SK-N-SH (cell line): ENCODE results near the gene RGSL1. TPM values are rescaled to one million over a fixed set of nuclear protein-coding genes. Genes with fewer than 3 reads are reported as not detected.

Source experiments
- CTCF ChIA-PET: fragments of 300-600, 350-600 bp; formaldehyde crosslinking; extraction: SDS; loops from one replicate; lab custom pipeline; 2021; lab: Yijun Ruan, JAX
- POLR2A ChIA-PET: fragments of 350-600 bp; sonication (Branson Sonifier 250); formaldehyde crosslinking; extraction: SDS; loops from one replicate; lab custom pipeline; 2020; ENCODE audit warnings: antibody characterized with exemption, inconsistent platforms; lab: Yijun Ruan, JAX
- DNase-seq: peaks from one replicate; pipeline ENCODE4 v3.0.0; 2012
- H2AFZ ChIP-seq: fragments of 200-600 bp; sonication (generic); 2 replicates; pipeline ENCODE4 v1.8.1; 2016; ENCODE audit warnings: antibody characterized with exemption, mild to moderate bottlenecking, low read depth
- H3F3A ChIP-seq: fragments of 200-600 bp; sonication (generic); replicated peaks from 2 replicates; pipeline ENCODE3; 2016; ENCODE audit warnings: antibody characterized with exemption, mild to moderate bottlenecking; ENCODE audit not compliant: insufficient read depth
- H3K27ac ChIP-seq, 2 experiments: fragments of 200-500 bp in 1 of 2; fragments of 200-600 bp in 1 of 2; sonication (Bioruptor generic) in 1 of 2; sonication (generic), shearing (Covaris generic) in 1 of 2; 2 replicates each; pipeline versions ENCODE4 v1.5.1 to v1.6.1; 2014 to 2016; ENCODE audit warnings: low read depth in 2 of 2, inconsistent platforms in 1 of 2, low read length in 1 of 2, mild to moderate bottlenecking in 1 of 2, mixed read lengths in 1 of 2
- H3K27me3 ChIP-seq: fragments of 200-600 bp; sonication (generic), shearing (Covaris generic); 2 replicates; pipeline ENCODE4 v1.6.1; 2016; ENCODE audit warnings: mixed run types; ENCODE audit not compliant: insufficient read depth
- H3K36me3 ChIP-seq, 2 experiments: fragments of 200-500 bp in 1 of 2; fragments of 200-600 bp in 1 of 2; sonication (Bioruptor generic) in 1 of 2; sonication (generic) in 1 of 2; replicated peaks in 1 of 2; 2 replicates each; pipeline versions ENCODE3 to v1.5.1; 2014 to 2016; ENCODE audit warnings: low read length in 1 of 2, mild to moderate bottlenecking in 1 of 2; ENCODE audit not compliant: insufficient read depth in 2 of 2, control insufficient read depth in 1 of 2
- H3K4me1 ChIP-seq, 2 experiments: fragments of 200-500 bp in 1 of 2; fragments of 200-600 bp in 1 of 2; sonication (Bioruptor generic) in 1 of 2; sonication (generic), shearing (Covaris generic) in 1 of 2; 2 replicates each; pipeline versions ENCODE4 v1.5.1 to v1.6.1; 2014 to 2016; ENCODE audit warnings: low read depth in 1 of 2, low read length in 1 of 2, mixed run types in 1 of 2; ENCODE audit not compliant: insufficient read depth in 2 of 2, control insufficient read depth in 1 of 2
- H3K4me2 ChIP-seq: fragments of 200-600 bp; sonication (generic), shearing (Covaris generic); 2 replicates; pipeline ENCODE4 v1.6.1; 2017; ENCODE audit warnings: mixed run types
- H3K4me3 ChIP-seq, 2 experiments: fragments of 200-500 bp in 1 of 2; fragments of 200-600 bp in 1 of 2; sonication (Bioruptor generic) in 1 of 2; sonication (generic), shearing (Covaris generic) in 1 of 2; 2 replicates each; pipeline versions ENCODE4 v1.5.1 to v1.8.1; 2014 to 2016; ENCODE audit warnings: low read depth in 2 of 2, inconsistent platforms in 1 of 2, low read length in 1 of 2, mild to moderate bottlenecking in 1 of 2, mixed read lengths in 1 of 2, moderate library complexity in 1 of 2
- H3K79me2 ChIP-seq: fragments of 200-600 bp; sonication (generic); 2 replicates; pipeline ENCODE4 v1.8.1; 2017; ENCODE audit warnings: mild to moderate bottlenecking; ENCODE audit not compliant: insufficient read depth
- H3K9ac ChIP-seq: fragments of 200-600 bp; sonication (generic); 2 replicates; pipeline ENCODE4 v1.6.1; 2017; ENCODE audit warnings: mixed run types
- H3K9me2 ChIP-seq: fragments of 200-600 bp; sonication (generic); 2 replicates; pipeline ENCODE4 v1.6.1; 2017; ENCODE audit warnings: mixed run types
- H3K9me3 ChIP-seq: fragments of 200-600 bp; sonication (generic); 2 replicates; pipeline ENCODE4 v1.6.1; 2017; ENCODE audit warnings: mixed run types, mild to moderate bottlenecking, moderate library complexity
- H4K20me1 ChIP-seq: fragments of 200-600 bp; sonication (generic); 2 replicates; pipeline ENCODE4 v1.6.1; 2017; ENCODE audit warnings: mild to moderate bottlenecking, mixed run types; ENCODE audit not compliant: insufficient read depth
- CHD2 ChIP-seq: fragments of 150-350 bp; IDR thresholded peaks from 2 replicates; pipeline ENCODE4 v1.6.1; 2018; ENCODE audit warnings: low read length; ENCODE audit not compliant: partially characterized antibody
- CTCF ChIP-seq: fragments of 200-600 bp; sonication (generic); IDR thresholded peaks from 2 replicates; pipeline ENCODE4 v1.6.1; 2017; ENCODE audit warnings: antibody characterized with exemption, mild to moderate bottlenecking, moderate library complexity
- ELF1 ChIP-seq: IDR thresholded peaks from 2 replicates; pipeline ENCODE4 v1.4.0; 2012
- FOSL2 ChIP-seq: IDR thresholded peaks from 2 replicates; pipeline ENCODE4 v1.4.0; 2012; ENCODE audit warnings: low read depth, mild to moderate bottlenecking, moderate library complexity, borderline replicate concordance
- FOXJ3 ChIP-seq: sonication (generic); formaldehyde crosslinking; IDR thresholded peaks from 2 replicates; pipeline ENCODE4 v1.5.1; 2020; ENCODE audit warnings: mild to moderate bottlenecking, missing genetic modification reagents
- GABPA ChIP-seq: IDR thresholded peaks from 2 replicates; pipeline ENCODE4 v1.4.0; 2012; ENCODE audit warnings: low read depth, mild to moderate bottlenecking
- JUND ChIP-seq: IDR thresholded peaks from 2 replicates; pipeline ENCODE4 v1.4.0; 2012
- MAX ChIP-seq: IDR thresholded peaks from 2 replicates; pipeline ENCODE4 v1.4.0; 2012; ENCODE audit warnings: low read depth
- MEF2A ChIP-seq: IDR thresholded peaks from 2 replicates; pipeline ENCODE4 v1.4.0; 2012; ENCODE audit warnings: low read depth, borderline replicate concordance
- MXI1 ChIP-seq: IDR thresholded peaks from 2 replicates; pipeline ENCODE4 v1.6.1; 2012; ENCODE audit warnings: mild to moderate bottlenecking, low read depth, low read length, improper control_type of control experiment
- NFIC ChIP-seq: IDR thresholded peaks from 2 replicates; pipeline ENCODE4 v1.4.0; 2012; ENCODE audit warnings: borderline replicate concordance
- NRF1 ChIP-seq: IDR thresholded peaks from 2 replicates; pipeline ENCODE4 v1.6.1; 2012; ENCODE audit warnings: low read depth, mild to moderate bottlenecking, low read length
- PBX3 ChIP-seq: IDR thresholded peaks from 2 replicates; pipeline ENCODE4; 2012
- REST ChIP-seq: IDR thresholded peaks from 2 replicates; pipeline ENCODE4 v1.6.1; 2012; ENCODE audit warnings: mild to moderate bottlenecking, low read depth, low read length, moderate library complexity
- RXRA ChIP-seq: IDR thresholded peaks from 2 replicates; pipeline ENCODE4 v1.4.0; 2012; ENCODE audit warnings: low read depth, mild to moderate bottlenecking, borderline replicate concordance
- SIN3A ChIP-seq: IDR thresholded peaks from 2 replicates; pipeline ENCODE4 v1.6.1; 2012; ENCODE audit warnings: low read depth, mild to moderate bottlenecking, low read length, moderate library complexity, borderline replicate concordance
- TCF12 ChIP-seq: IDR thresholded peaks from 2 replicates; pipeline ENCODE4 v1.4.0; 2012
- USF2 ChIP-seq: fragments of 150-350 bp; IDR thresholded peaks from 2 replicates; pipeline ENCODE4 v1.6.1; 2017; ENCODE audit warnings: antibody characterized with exemption, low read length, low read depth, borderline replicate concordance
- WGBS: methylation state at CpG from one replicate; pipeline ENCODE4 v1.1.6; 2017; ENCODE audit warnings: low lambda C conversion rate; 5-methylcytosine and 5-hydroxymethylcytosine counted together
- polyA plus RNA-seq, 3 experiments: library from polyadenylated mRNA; depleted of rRNA; stranded (reverse); fragments of >200 nt; gene quantifications; 2 replicates each; pipeline ENCODE4 v1.2.3, GENCODE V29; 2012

RGSL1 gene
- polyA plus RNA-seq, 1 of the 3 experiments (the other 2 are of a cell fraction): not detected

- H3K4me3 ChIP-seq: no peak overlapping the region
- no peak for TF ChIP-seq GABPA
- TF ChIP-seq USF2: no peak
- no peak for TF ChIP-seq NRF1
- H4K20me1 ChIP-seq: no peaks in the 10 kb centered on the region
- H3K36me3 ChIP-seq: no peaks in the 10 kb centered on the region
- ChIA-PET POLR2A (no interaction called here), CTCF (interaction anchor here (0.6 to 3.2 kb wide), 3 partner anchors 15 to 336 kb away, joined by 3 to 15 read pairs (median 3); no protein-coding TSS in a partner anchor)
- no peaks in the 10 kb centered on the region for H3K4me1 ChIP-seq
- no peaks in the 10 kb centered on the region for H3K9me2 ChIP-seq
- no peak overlapping the region for H3K4me2 ChIP-seq
- 52% methylated on average over 1 of the region's 1 CpG for WGBS
- no peaks in the 10 kb centered on the region for H3K27me3 ChIP-seq
- no peaks in the 10 kb centered on the region for H3K9me3 ChIP-seq
- H3K79me2 ChIP-seq: no peaks in the 10 kb centered on the region
- no peak overlapping the region for H2AFZ ChIP-seq
- no peak for DNase-seq
- H3K27ac ChIP-seq: no peak overlapping the region
- no peaks in the 10 kb centered on the region for H3F3A ChIP-seq
- no peak overlapping the region for H3K9ac ChIP-seq
Measured at GRCh38 chr1:182447660-182448059, 2.3 kb upstream of the RGSL1 start.

GRCh38 chr1:182453631-182454030 lies 3.7 kb downstream of the RGSL1 start:
- no peaks in the 10 kb centered on the region for H3K9me2 ChIP-seq
- H3K27ac ChIP-seq: no peak overlapping the region
- no peaks in the 10 kb centered on the region for H3K79me2 ChIP-seq
- H3K36me3 ChIP-seq: no peaks in the 10 kb centered on the region
- POLR2A ChIA-PET: no interaction called here
- WGBS: 32% methylated on average over 7 of the region's 7 CpGs
- no peak overlapping the region for H3K9ac ChIP-seq
- no peaks in the 10 kb centered on the region for H3K27me3 ChIP-seq
- DNase-seq: no peak
- H3K9me3 ChIP-seq: no peaks in the 10 kb centered on the region
- H3F3A ChIP-seq: no peaks in the 10 kb centered on the region
- TF ChIP-seq FOXJ3: no peak
- no peak for TF ChIP-seq MAX
- TF ChIP-seq RXRA: no peak
- no peak for TF ChIP-seq CTCF
- TF ChIP-seq JUND: no peak
- no peak for TF ChIP-seq SIN3A
- TF ChIP-seq CHD2: no peak
- TF ChIP-seq REST: no peak
- TF ChIP-seq ELF1: no peak
- TF ChIP-seq NFIC: no peak
- no peak for TF ChIP-seq MEF2A
- no peak for TF ChIP-seq MXI1
- TF ChIP-seq PBX3: no peak
- TF ChIP-seq NRF1: no peak
- no peak for TF ChIP-seq TCF12
- TF ChIP-seq FOSL2: no peak
- H3K4me1 ChIP-seq: no peaks in the 10 kb centered on the region
- no peaks in the 10 kb centered on the region for H4K20me1 ChIP-seq
- CTCF ChIA-PET: interaction anchor here (0.9 to 1.2 kb wide), 2 partner anchors 35 to 147 kb away, joined by 3 read pairs; no protein-coding TSS in a partner anchor
- H3K4me2 ChIP-seq: no peak overlapping the region
- H2AFZ ChIP-seq: no peak overlapping the region
- H3K4me3 ChIP-seq: no peak overlapping the region
